OCI-LY7 (cell line): ENCODE data around the gene INPP5A.

ENCODE experiments used
- CTCF ChIP-seq: fragments of 200-600 bp; sonication (generic); conservative IDR thresholded peaks from 2 replicates; pipeline ENCODE4 v1.5.1; 2014; ENCODE audit warnings: mild to moderate bottlenecking, antibody characterized with exemption, low read length, moderate library complexity, mixed read lengths
- EZH2phosphoT487 ChIP-seq: fragments of 200-600 bp; sonication (generic); IDR thresholded peaks from 2 replicates; pipeline ENCODE4 v1.6.1; 2018; ENCODE audit warnings: low read depth, borderline replicate concordance, mild to moderate bottlenecking, mixed run types, antibody characterized with exemption, low read length, moderate library complexity, mixed read lengths

- TF ChIP-seq CTCF (no peak), EZH2phosphoT487 (no peak)
Observed at GRCh38 chr10:132549371-132549770, 11.8 kb downstream of the INPP5A start.
